ENCODE results near the gene RPAIN.

Gene RPAIN

DNA sequence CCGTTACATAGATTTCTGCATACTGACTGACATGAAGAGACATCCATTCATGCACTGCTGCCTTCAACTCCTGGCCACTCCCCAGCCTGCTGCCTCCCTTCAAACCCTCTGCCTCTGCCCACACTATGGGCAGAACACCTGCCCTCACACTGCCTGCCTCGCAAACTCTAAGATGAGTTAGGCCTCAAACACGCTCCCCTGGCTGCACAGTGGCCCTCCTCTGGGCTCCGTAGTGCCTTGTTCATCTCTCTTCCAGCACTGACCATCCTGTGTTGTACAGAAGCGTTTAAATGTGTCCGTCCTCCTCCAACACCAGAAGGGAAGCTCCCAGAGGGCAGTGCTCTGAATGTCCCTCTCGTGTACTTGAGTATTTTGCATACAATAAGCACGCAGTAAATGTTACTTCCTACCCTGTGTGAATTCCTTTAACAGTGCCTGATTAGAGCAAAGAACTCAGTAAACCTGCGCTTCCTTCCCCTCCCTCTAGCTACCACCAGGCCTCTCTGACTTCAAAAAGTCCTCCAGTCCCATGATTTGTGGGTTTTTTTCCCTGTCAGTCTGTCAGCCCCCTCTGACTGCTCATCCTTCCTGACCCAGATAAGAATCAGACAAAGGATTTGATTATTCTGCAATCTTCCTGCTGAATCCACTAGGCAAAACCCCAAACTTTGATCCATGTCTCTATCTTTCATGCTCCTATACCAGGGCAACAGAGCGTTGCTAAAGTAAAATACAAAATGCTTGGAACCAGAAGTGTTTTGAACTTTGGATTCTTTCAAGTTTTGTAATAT, 44.9 kb downstream of the RPAIN start:
- TF ChIP-seq CTCF (IDR thresholded peaks at IDR 0.05; ENCODE audit: insufficient read depth, low read length, poor library complexity, severe bottlenecking), result no peak
- H3K4me3 ChIP-seq (replicated peaks; ENCODE audit: low read depth, low read length), result no peak overlapping the region
- H3K36me3 ChIP-seq (ENCODE audit: control insufficient read depth, insufficient read depth, low read length), result peaks cover 3% of the 10 kb centered on the region
- H3K27me3 ChIP-seq (replicated peaks; ENCODE audit: control insufficient read depth, insufficient read depth, low read length), result no peaks in the 10 kb centered on the region
- no peak for DNase-seq (ENCODE audit: extremely low read depth, insufficient read length)

GRCh38 chr17:5466295-5466694, 46.3 kb downstream of the RPAIN start:
- TF ChIP-seq CTCF (IDR thresholded peaks at IDR 0.05; ENCODE audit: insufficient read depth, low read length, poor library complexity, severe bottlenecking), result no peak
- no peak for DNase-seq (ENCODE audit: extremely low read depth, insufficient read length)
- H3K27me3 ChIP-seq (replicated peaks; ENCODE audit: control insufficient read depth, insufficient read depth, low read length), result no peaks in the 10 kb centered on the region
- peaks cover 3% of the 10 kb centered on the region for H3K36me3 ChIP-seq (ENCODE audit: control insufficient read depth, insufficient read depth, low read length)
- H3K4me3 ChIP-seq (replicated peaks; ENCODE audit: low read depth, low read length), result no peak overlapping the region

DNA sequence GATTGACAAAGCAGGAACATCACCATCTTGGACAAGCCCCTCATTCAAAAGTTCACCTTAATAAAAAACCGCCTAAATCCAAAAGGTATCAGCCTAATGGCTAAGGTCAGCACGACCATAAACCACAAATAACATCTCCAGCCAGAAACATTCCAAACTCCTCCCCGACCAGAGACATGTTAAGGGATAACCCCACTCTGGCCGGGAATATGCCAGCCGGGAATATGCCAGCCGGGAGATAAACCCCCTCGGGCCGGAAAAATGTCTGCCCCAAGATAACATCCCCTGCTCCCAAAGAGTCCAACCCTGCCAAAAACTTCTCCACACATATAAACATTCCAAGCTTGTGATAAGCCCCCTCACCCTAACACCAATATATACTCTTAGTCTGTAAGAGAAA, 47.4 kb downstream of the RPAIN start:
- peaks cover 5% of the 10 kb centered on the region for H3K36me3 ChIP-seq (ENCODE audit: control insufficient read depth, insufficient read depth, low read length)
- DNase-seq (ENCODE audit: extremely low read depth, insufficient read length), result no peak
- TF ChIP-seq CTCF (IDR thresholded peaks at IDR 0.05; ENCODE audit: insufficient read depth, low read length, poor library complexity, severe bottlenecking), result no peak
- no peaks in the 10 kb centered on the region for H3K27me3 ChIP-seq (replicated peaks; ENCODE audit: control insufficient read depth, insufficient read depth, low read length)
- H3K4me3 ChIP-seq (replicated peaks; ENCODE audit: low read depth, low read length), result peak overlapping the region; percentile 98

- no peak for TF ChIP-seq CTCF (IDR thresholded peaks at IDR 0.05; ENCODE audit: insufficient read depth, low read length, poor library complexity, severe bottlenecking)
- DNase-seq (ENCODE audit: extremely low read depth, insufficient read length), result no peak
- H3K27me3 ChIP-seq (replicated peaks; ENCODE audit: control insufficient read depth, insufficient read depth, low read length), result no peaks in the 10 kb centered on the region
- H3K36me3 ChIP-seq (ENCODE audit: control insufficient read depth, insufficient read depth, low read length), result peaks cover 6% of the 10 kb centered on the region
- peak overlapping the region; percentile 98 for H3K4me3 ChIP-seq (replicated peaks; ENCODE audit: low read depth, low read length)
Measured at GRCh38 chr17:5468075-5468473, 48.1 kb downstream of the RPAIN start.

DNA sequence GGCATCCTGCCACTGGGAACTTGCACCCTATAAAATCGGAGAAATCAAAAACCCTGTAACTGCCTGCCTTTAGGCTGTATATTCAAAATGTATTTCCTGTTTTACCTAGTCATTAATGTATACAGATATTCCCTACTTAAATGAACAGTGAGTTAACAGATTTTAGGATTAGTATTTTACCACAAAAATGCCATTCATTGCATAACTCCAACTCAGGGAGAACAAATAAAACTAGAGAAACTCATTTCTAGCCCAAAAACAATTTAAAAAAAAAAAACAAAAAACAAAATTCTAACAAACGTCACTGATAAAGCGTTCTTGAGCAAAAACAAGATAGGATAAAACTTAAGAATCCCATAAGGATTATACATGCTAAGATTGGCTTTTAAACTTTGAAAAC, 52.5 kb downstream of the RPAIN start:
- Histone ChIP-seq H3K4me3 (replicated peaks; ENCODE audit: low read depth, low read length) (no peak overlapping the region), H3K36me3 (ENCODE audit: control insufficient read depth, insufficient read depth, low read length) (peaks cover 5% of the 10 kb centered on the region), H3K27me3 (replicated peaks; ENCODE audit: control insufficient read depth, insufficient read depth, low read length) (no peaks in the 10 kb centered on the region)
- no peak for DNase-seq (ENCODE audit: extremely low read depth, insufficient read length)
- TF ChIP-seq CTCF (IDR thresholded peaks at IDR 0.05; ENCODE audit: insufficient read depth, low read length, poor library complexity, severe bottlenecking), result no peak

Measured in GM06990 (cell line).